GM19467 (cell line): ENCODE measurements around the gene CTDSPL2.
"Not testable (repeated sequence)": the region's sequence is repeated elsewhere in the genome, so short reads cannot be mapped to it uniquely, and the experiment has no call there.

Source experiments
- ATAC-seq: cut with Tn5 transposase; IDR thresholded peaks from one replicate; pipeline ENCODE4 v1.9.1; 2021; ENCODE audit warnings: mild to moderate bottlenecking, moderate library complexity; ENCODE audit not compliant: unreplicated experiment

The CTDSPL2 gene

GRCh38 chr15:44537735-44538240, 110.4 kb downstream of the CTDSPL2 start:
- no peak for ATAC-seq

GRCh38 chr15:44541282-44541958, 114.0 kb downstream of the CTDSPL2 start:
- ATAC-seq: no peak

- no peak for ATAC-seq
Observed at GRCh38 chr15:44542596-44542995, 115.2 kb downstream of the CTDSPL2 start.

- ATAC-seq: not testable (repeated sequence)
Observed at GRCh38 chr15:44544745-44545144, 117.3 kb downstream of the CTDSPL2 start.

GRCh38 chr15:44545913-44546802, 118.7 kb downstream of the CTDSPL2 start:
- ATAC-seq: no peak

- not testable (repeated sequence) for ATAC-seq
Observed at GRCh38 chr15:44549152-44549551, 121.7 kb downstream of the CTDSPL2 start.

GRCh38 chr15:44550256-44550655, 122.8 kb downstream of the CTDSPL2 start:
- ATAC-seq: no peak

- no peak for ATAC-seq
Observed at GRCh38 chr15:44550734-44551133, 123.3 kb downstream of the CTDSPL2 start.

GRCh38 chr15:44554934-44555723, 127.7 kb downstream of the CTDSPL2 start:
- ATAC-seq: no peak

- ATAC-seq: not testable (repeated sequence)
Observed at GRCh38 chr15:44560926-44561325, 133.5 kb downstream of the CTDSPL2 start.

- ATAC-seq: no peak
Observed at GRCh38 chr15:44565387-44566154, 138.1 kb downstream of the CTDSPL2 start.

- no peak for ATAC-seq
Observed at GRCh38 chr15:44566155-44566540, 138.7 kb downstream of the CTDSPL2 start.

GRCh38 chr15:44568338-44568737, 140.9 kb downstream of the CTDSPL2 start:
- ATAC-seq: no peak

- no peak for ATAC-seq
Observed at GRCh38 chr15:44569316-44569715, 141.9 kb downstream of the CTDSPL2 start.

- ATAC-seq: no peak
Observed at GRCh38 chr15:44570361-44570760, 142.9 kb downstream of the CTDSPL2 start.

GRCh38 chr15:44573386-44573785, 146.0 kb downstream of the CTDSPL2 start:
- ATAC-seq: no peak

GRCh38 chr15:44574734-44575133, 147.3 kb downstream of the CTDSPL2 start:
- ATAC-seq: no peak
